Measurements from ENCODE around the gene NAALADL2.

NAALADL2 gene

GRCh38 chr3:175617247-175617646 is 758.1 kb downstream of the NAALADL2 start:
- no peak for DNase-seq

- peak; percentile 70 for DNase-seq
These were observed 760.2 kb downstream of the NAALADL2 start for GRCh38 chr3:175619369-175619768.

- no peak for DNase-seq
These were observed 761.0 kb downstream of the NAALADL2 start for GRCh38 chr3:175620093-175620492.

DNA sequence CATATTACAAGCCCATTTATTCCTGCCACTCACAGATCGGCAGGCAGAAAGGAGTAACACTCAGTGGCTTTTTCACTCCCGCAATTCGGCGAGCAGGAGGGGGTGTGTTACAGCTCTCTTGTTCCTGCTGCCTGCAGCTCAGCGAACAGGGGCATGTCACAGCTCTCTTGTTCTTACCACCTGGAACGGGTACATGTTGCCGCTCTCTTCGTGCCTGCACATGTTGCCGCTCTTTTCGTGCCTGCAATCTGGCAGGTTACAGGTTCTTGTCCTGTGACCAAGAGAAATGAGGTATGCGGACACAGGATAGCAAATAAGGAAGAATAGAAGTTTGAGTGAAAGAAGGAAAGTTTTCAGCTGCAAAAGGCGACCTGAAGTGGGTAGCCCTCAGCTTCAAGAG is 761.4 kb downstream of the NAALADL2 start:
- DNase-seq = no peak

- DNase-seq = no peak
These were observed 781.8 kb downstream of the NAALADL2 start for GRCh38 chr3:175640958-175641357.

DNA sequence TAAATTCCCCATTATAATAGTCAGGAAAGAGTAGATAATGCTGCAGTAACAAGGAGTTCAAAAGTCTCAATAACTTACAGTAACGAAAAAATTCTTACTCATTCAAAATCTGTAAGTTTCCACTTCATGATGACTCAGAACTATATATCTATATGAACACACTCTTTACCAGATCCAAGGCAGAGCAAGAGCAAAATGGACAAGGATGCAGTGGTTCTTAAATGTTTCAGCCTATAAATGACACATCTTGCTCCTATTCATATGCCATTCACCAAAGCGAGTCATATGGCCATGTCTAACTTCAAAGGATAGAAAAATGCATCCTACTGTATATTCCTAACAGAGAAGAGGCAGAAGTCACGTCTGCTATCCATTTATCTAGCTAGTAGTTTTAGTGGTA is 787.7 kb downstream of the NAALADL2 start:
- no peak for DNase-seq

- DNase-seq = no peak
These were observed 789.8 kb downstream of the NAALADL2 start for GRCh38 chr3:175648899-175649298.

- DNase-seq = peak; percentile 26
These were observed 792.6 kb downstream of the NAALADL2 start for GRCh38 chr3:175651716-175652115.

DNA sequence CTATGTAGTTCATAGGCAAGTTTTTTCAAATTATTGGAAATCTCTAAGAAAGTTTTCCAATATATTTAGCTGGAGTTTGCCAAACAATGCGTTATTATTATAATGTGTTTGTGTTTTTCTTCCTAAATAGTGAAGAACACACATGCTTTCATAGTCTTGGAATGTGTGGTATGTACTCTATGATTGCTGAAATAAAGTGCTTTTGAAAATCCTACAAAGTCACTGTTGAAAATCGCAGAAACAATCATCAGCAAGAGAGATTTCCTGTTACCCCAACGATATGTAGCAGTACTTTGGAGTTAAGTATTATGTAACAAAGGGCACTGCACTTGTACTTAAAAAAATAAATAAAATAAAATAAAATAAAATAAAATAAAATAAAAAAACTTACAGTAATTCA is 796.2 kb downstream of the NAALADL2 start:
- DNase-seq = no peak

- DNase-seq = no peak
These were observed 797.3 kb downstream of the NAALADL2 start for GRCh38 chr3:175656461-175656860.

GRCh38 chr3:175659670-175660350 is 800.7 kb downstream of the NAALADL2 start:
- DNase-seq = no peak

GRCh38 chr3:175662815-175663214 is 803.7 kb downstream of the NAALADL2 start:
- no peak for DNase-seq

- DNase-seq = no peak
These were observed 805.8 kb downstream of the NAALADL2 start for GRCh38 chr3:175664911-175665310.

GRCh38 chr3:175668300-175668699 is 809.2 kb downstream of the NAALADL2 start:
- DNase-seq = no peak

GRCh38 chr3:175670557-175670956 is 811.4 kb downstream of the NAALADL2 start:
- DNase-seq = no peak

DNA sequence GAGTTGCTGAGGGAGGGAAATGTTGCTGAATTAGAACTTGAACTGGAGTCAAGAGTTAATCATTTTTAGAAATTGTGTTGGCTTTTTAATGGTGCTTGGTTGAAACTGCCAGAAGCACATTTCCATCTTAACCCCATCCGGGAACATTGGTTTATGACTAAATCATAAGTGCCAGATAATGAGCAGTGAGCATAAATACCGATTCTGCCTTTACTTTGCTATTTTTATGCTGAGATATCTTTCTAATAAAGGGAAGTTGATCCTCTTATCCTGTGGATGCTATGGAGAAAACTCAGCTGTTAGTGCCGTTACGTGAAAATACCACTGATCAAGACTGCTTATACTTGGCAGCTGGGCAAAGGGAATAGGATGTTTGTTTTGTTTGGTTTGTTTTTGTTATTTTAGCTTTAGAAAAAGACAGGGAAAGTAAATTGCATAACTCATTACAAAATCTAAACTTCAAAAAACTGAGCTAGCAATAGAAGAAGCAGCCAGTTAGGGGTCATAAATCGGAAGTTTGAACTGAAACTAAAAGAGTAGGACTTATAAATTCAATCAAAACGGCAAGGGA is 813.1 kb downstream of the NAALADL2 start:
- DNase-seq = no peak

GRCh38 chr3:175679568-175679967 is 820.4 kb downstream of the NAALADL2 start:
- DNase-seq = no peak

GRCh38 chr3:175692256-175692655 is 833.1 kb downstream of the NAALADL2 start:
- DNase-seq = no peak

DNA sequence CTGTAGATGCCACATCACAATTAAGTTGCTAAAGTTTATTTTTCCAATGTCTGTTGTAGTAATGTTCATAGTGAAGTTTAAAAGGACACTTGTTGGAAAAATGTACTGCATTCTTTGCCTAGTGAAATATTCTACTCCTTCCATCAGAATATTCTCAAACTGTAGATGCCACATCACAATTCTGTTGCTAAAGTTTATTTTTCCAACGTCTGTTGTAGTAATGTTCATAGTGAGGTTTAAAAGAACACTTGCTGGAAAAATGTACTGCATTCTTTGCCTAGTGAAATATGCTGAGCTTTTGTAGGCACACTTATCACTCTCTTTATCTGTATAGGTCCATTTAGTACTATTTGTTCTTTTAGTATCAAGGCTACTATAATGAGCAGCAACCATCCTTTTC is 836.1 kb downstream of the NAALADL2 start:
- no peak for DNase-seq

GRCh38 chr3:175702956-175703355 is 843.8 kb downstream of the NAALADL2 start:
- DNase-seq = no peak

GRCh38 chr3:175704366-175705055 is 845.4 kb downstream of the NAALADL2 start:
- no peak for DNase-seq

DNA sequence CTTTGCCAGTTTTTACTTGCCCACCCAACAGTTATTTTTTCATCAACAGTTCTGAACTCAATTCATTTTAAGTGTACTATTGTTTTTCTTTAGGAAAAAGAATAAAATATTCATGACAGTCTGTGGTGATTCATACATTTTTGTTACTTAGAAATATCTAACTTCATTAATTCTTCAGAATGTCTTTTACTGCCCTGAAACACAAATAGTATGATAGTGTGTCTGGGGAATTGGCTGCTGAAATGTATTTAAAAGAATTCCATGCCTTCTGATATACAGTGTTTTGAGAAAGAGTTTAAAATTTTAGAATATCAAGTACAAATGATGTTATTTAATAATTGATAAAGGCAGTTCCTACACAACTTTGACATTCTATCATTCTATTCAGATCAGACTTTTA is 854.1 kb downstream of the NAALADL2 start:
- no peak for DNase-seq

DNA sequence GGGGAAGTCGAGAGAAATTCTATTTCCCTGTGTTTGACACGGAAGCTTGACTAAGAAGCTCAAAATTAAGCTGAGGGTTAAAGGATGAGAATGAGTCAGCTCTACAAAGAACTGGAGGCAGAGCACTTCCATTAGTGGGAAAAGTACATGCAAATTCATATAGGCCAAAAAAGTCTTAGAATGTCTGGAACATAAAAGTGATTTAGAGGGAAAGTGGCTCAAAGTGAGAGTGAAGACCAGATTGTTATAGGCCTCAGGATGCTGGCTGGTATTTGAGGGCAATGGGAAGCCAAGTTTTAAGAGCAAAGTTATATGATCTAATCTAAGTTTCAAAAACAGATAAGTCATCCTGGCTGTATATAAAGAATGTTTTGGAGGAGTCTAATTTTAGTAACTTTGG is 857.3 kb downstream of the NAALADL2 start:
- no peak for DNase-seq

GRCh38 chr3:175726228-175726627 is 867.1 kb downstream of the NAALADL2 start:
- DNase-seq = no peak
